Activated naive CD4-positive, alpha-beta T cell treated with anti-CD3 and anti-CD28 coated beads for 36 hours (primary cell): ENCODE data around the gene TEAD1. TPM values are rescaled to one million over a fixed set of nuclear protein-coding genes. Genes with fewer than 3 reads are reported as not detected.

Experiments used
- CTCF ChIA-PET: fragments of 350-600 bp; sonication (Branson Sonifier 250); formaldehyde crosslinking; loops from one replicate; lab custom pipeline; 2021; ENCODE audit warnings: antibody characterized with exemption; lab: Charles Lee
- DNase-seq: peaks from one replicate; pipeline ENCODE4 v3.0.0-alpha.2; 2020
- H3K27ac Mint-ChIP-seq: one replicate; pipeline ENCODE4 v1.8.0; 2021; ENCODE audit warnings: mild to moderate bottlenecking, mixed read lengths
- H3K27me3 Mint-ChIP-seq: one replicate; pipeline ENCODE4 v1.8.0; 2021; ENCODE audit warnings: low read depth, mixed read lengths
- H3K36me3 Mint-ChIP-seq: one replicate; pipeline ENCODE4 v1.8.0; 2021; ENCODE audit warnings: low read depth, mixed read lengths
- H3K4me1 Mint-ChIP-seq: one replicate; pipeline ENCODE4 v1.8.0; 2021; ENCODE audit warnings: low read depth, mixed read lengths
- H3K4me3 Mint-ChIP-seq: one replicate; pipeline ENCODE4 v1.8.0; 2021; ENCODE audit warnings: mild to moderate bottlenecking, moderate library complexity, mixed read lengths
- H3K9me3 Mint-ChIP-seq: one replicate; pipeline ENCODE4 v1.8.0; 2021; ENCODE audit warnings: mixed read lengths
- intact Hi-C: fragments of 100-400 bp; cut with micrococcal nuclease; formaldehyde crosslinking; loops from one replicate; pipeline ENCODE4 v1.15.1; 2023
- total RNA-seq, 2 experiments: library from RNA; stranded (reverse); gene quantifications; one replicate each; pipeline ENCODE4 v1.2.3, GENCODE V29; 2021

TEAD1 gene
- total RNA-seq, 2 experiments from 2014 or later: 0.93 to 1.2 TPM

GRCh38 chr11:12735262-12735661 lies 61.0 kb downstream of the TEAD1 start:
- CTCF ChIA-PET: no interaction called here
- Mint-ChIP-seq H3K27ac (no peak overlapping the region), H3K4me1 (no peaks in the 10 kb centered on the region), H3K36me3 (no peaks in the 10 kb centered on the region), H3K4me3 (no peak overlapping the region), H3K9me3 (peaks cover 2% of the 10 kb centered on the region), H3K27me3 (peaks cover 15% of the 10 kb centered on the region)
- DNase-seq: no peak
- intact Hi-C loops: no loop called here

DNA sequence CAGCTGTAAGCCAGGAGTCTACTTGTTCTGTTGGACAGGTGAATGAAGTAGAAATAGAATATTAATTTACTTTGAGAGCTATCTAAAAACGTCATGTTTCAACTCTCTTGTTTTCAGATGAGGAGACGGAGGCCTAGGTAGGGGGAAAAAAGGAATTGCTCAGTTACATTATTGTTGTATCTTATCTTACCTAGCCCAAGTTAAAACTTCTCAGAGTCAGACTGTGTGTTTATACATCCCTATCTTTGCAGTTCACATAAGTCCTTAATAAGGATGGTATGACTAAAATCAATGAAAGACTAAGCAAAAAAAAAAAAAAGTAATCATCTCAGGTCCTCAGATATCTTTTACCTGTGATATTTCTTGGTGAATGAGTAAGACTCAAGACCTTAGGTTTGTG lies 62.8 kb downstream of the TEAD1 start:
- CTCF ChIA-PET: interaction anchor here (0.9 kb wide), 1 partner anchor 137 kb away, joined by 3 read pairs; no protein-coding TSS in a partner anchor
- no peaks in the 10 kb centered on the region for H3K36me3 Mint-ChIP-seq
- no peak for DNase-seq
- H3K9me3 Mint-ChIP-seq: peaks cover 6% of the 10 kb centered on the region
- H3K27me3 Mint-ChIP-seq: peaks cover 15% of the 10 kb centered on the region
- no peaks in the 10 kb centered on the region for H3K4me1 Mint-ChIP-seq
- H3K27ac Mint-ChIP-seq: no peak overlapping the region
- intact Hi-C loops: no loop called here
- no peak overlapping the region for H3K4me3 Mint-ChIP-seq

GRCh38 chr11:12741671-12742216 lies 67.5 kb downstream of the TEAD1 start:
- H3K9me3 Mint-ChIP-seq: peaks cover 6% of the 10 kb centered on the region
- no peak overlapping the region for H3K27ac Mint-ChIP-seq
- no peaks in the 10 kb centered on the region for H3K4me1 Mint-ChIP-seq
- CTCF ChIA-PET: interaction anchor here (0.6 kb wide), 1 partner anchor 220 kb away, joined by 6 read pairs; no protein-coding TSS in a partner anchor
- intact Hi-C loops: no loop called here
- DNase-seq: no peak
- peaks cover 12% of the 10 kb centered on the region for H3K27me3 Mint-ChIP-seq
- no peaks in the 10 kb centered on the region for H3K36me3 Mint-ChIP-seq
- H3K4me3 Mint-ChIP-seq: no peak overlapping the region

- peaks cover 19% of the 10 kb centered on the region for H3K27me3 Mint-ChIP-seq
- H3K36me3 Mint-ChIP-seq: no peaks in the 10 kb centered on the region
- CTCF ChIA-PET: no interaction called here
- intact Hi-C loops: no loop called here
- peaks cover 6% of the 10 kb centered on the region for H3K9me3 Mint-ChIP-seq
- no peaks in the 10 kb centered on the region for H3K4me1 Mint-ChIP-seq
- no peak overlapping the region for H3K27ac Mint-ChIP-seq
- DNase-seq: no peak
- H3K4me3 Mint-ChIP-seq: no peak overlapping the region
Measured at GRCh38 chr11:12743834-12744449, 69.7 kb downstream of the TEAD1 start.

- peaks cover 11% of the 10 kb centered on the region for H3K27me3 Mint-ChIP-seq
- peaks cover 6% of the 10 kb centered on the region for H3K9me3 Mint-ChIP-seq
- CTCF ChIA-PET: interaction anchor here (0.6 kb wide), 1 partner anchor 88 kb away, joined by 4 read pairs; no protein-coding TSS in a partner anchor
- DNase-seq: no peak
- no peak overlapping the region for H3K4me3 Mint-ChIP-seq
- no peak overlapping the region for H3K27ac Mint-ChIP-seq
- no peaks in the 10 kb centered on the region for H3K4me1 Mint-ChIP-seq
- intact Hi-C loops: no loop called here
- H3K36me3 Mint-ChIP-seq: no peaks in the 10 kb centered on the region
Measured at GRCh38 chr11:12744826-12745502, 70.7 kb downstream of the TEAD1 start.

DNA sequence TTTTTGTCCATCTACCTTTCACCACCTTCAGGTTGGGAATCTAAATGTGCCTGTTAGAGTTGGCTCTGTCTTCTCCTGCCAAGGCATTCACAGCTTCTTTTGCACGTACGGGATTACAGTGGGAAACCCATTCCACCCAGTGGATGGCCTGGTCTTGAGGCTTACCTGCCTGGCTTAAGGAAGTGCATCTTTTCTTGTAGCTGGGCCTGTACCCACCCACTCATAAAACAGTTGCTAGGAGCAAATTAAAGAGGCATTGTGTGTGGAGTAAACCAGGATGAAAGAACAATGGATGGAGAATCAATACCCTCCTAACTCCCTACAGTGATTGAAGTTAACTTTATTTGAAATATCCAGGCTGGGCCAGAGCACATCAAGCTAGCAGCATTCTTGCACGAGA lies 71.6 kb downstream of the TEAD1 start:
- Mint-ChIP-seq H3K27ac (no peak overlapping the region), H3K27me3 (peaks cover 11% of the 10 kb centered on the region), H3K4me1 (no peaks in the 10 kb centered on the region), H3K9me3 (no peaks in the 10 kb centered on the region), H3K36me3 (no peaks in the 10 kb centered on the region), H3K4me3 (no peak overlapping the region)
- intact Hi-C loops: no loop called here
- CTCF ChIA-PET: no interaction called here
- DNase-seq: no peak

DNA sequence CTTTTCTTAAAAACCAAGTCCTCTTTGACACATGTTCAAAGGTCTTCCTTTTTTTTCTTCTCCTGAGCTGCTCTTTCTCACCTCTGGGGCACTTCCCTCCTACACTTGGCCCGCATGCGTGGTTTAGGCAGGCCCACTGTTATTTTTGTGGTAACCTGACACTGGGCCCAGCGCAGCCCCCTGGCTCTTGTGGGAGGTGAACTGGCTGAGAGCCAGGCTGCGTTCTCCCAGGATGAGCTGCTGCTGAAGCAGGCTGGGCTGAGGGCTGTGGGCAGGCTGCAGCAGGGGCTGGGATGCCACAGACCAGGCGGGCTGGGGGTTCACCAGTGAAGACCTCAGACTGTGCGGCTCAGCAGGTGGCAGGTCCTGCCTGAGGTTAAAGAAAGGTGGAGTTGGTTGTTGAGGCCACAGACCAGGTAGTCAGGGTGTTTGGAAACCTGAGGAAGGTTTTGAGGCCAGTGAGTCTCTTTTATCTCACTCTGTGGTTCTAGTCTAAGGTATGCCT lies 72.4 kb downstream of the TEAD1 start:
- H3K9me3 Mint-ChIP-seq: no peaks in the 10 kb centered on the region
- no peaks in the 10 kb centered on the region for H3K4me1 Mint-ChIP-seq
- no peaks in the 10 kb centered on the region for H3K36me3 Mint-ChIP-seq
- H3K27ac Mint-ChIP-seq: no peak overlapping the region
- DNase-seq: no peak
- CTCF ChIA-PET: interaction anchor here (0.7 kb wide), 1 partner anchor 50 kb away, joined by 5 read pairs; no protein-coding TSS in a partner anchor
- no peak overlapping the region for H3K4me3 Mint-ChIP-seq
- intact Hi-C loops: no loop called here
- peaks cover 9% of the 10 kb centered on the region for H3K27me3 Mint-ChIP-seq

DNA sequence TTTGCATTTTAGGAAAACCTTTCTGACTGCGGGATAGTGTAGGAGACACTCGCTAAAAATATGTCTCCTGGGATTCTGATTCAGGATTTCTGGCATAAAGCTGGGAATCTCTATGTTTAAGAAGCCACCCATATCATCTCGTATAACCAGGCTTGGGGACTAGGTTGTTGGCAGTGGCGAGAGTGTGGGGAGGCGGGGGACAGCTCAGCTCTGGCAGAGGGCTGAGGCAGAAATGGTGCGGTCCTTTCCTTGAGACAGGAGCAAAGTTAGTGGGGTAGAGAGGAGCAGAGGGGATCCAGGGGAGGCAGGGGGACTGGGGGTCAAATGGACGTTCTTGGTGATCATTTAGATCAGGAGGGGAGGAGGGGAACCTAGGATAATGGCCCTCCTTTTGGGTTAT lies 74.3 kb downstream of the TEAD1 start:
- peaks cover 9% of the 10 kb centered on the region for H3K27me3 Mint-ChIP-seq
- CTCF ChIA-PET: no interaction called here
- DNase-seq: no peak
- no peak overlapping the region for H3K4me3 Mint-ChIP-seq
- no peak overlapping the region for H3K27ac Mint-ChIP-seq
- H3K4me1 Mint-ChIP-seq: no peaks in the 10 kb centered on the region
- H3K36me3 Mint-ChIP-seq: no peaks in the 10 kb centered on the region
- H3K9me3 Mint-ChIP-seq: no peaks in the 10 kb centered on the region
- intact Hi-C loops: no loop called here

GRCh38 chr11:12749442-12749841 lies 75.2 kb downstream of the TEAD1 start:
- intact Hi-C loops: no loop called here
- H3K27ac Mint-ChIP-seq: no peak overlapping the region
- no peak overlapping the region for H3K4me3 Mint-ChIP-seq
- DNase-seq: no peak
- no peaks in the 10 kb centered on the region for H3K9me3 Mint-ChIP-seq
- no peaks in the 10 kb centered on the region for H3K4me1 Mint-ChIP-seq
- H3K36me3 Mint-ChIP-seq: no peaks in the 10 kb centered on the region
- peaks cover 9% of the 10 kb centered on the region for H3K27me3 Mint-ChIP-seq
- CTCF ChIA-PET: no interaction called here

DNA sequence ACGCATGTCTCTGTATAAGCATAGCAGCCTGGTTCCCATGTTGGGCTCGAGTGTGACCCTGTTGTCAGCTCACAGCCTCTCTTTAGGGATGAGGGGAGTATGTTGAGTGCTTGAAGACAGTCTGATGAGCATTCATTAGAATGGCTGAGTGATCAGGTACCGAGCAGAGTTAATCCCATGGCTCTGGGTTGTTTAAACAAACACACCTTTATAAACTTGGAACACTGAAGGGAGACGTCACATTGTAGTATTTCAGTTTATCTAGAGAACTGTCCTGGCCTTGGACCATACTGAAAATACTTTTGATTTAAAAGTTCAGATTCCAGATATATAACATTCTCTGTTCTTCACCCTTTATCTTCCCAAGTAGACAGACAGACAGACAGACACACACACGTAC lies 76.0 kb downstream of the TEAD1 start:
- intact Hi-C loops: loop anchor here (5.0 kb wide), 1 partner anchor 1453 kb away; no protein-coding TSS in a partner anchor
- Mint-ChIP-seq H3K27ac (no peak overlapping the region), H3K9me3 (no peaks in the 10 kb centered on the region), H3K27me3 (peaks cover 9% of the 10 kb centered on the region), H3K4me1 (no peaks in the 10 kb centered on the region), H3K36me3 (no peaks in the 10 kb centered on the region), H3K4me3 (no peak overlapping the region)
- CTCF ChIA-PET: no interaction called here
- DNase-seq: no peak

DNA sequence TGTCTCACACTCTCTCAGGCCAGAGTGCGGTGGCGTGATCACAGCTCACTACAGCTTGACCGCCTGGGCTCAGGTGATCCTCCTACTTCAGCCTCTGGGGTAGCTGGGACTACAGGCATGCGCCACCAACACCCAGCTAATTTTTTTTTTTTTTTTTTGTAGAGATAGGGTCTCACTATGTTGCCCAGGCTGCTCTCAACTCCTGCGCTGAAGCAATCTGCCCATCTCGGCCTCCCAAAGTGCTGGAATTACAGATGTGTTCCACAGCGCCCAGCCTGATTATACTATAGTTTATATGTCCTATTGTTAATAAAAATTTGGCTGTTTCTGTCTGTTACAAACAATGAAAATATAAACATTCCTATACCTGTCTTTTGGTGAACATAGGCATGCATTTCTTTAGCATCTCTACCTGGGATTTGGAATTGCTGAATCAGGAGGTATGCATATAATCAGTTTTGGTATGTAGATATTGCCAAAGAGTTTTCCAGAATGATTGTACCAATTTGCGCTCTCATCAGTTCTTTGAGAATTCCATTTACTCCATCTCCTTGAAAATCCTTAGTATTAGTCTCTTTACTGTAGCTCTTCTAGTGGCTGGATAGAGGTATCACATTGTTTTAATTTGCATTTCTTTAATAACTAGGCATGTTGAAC lies 78.8 kb downstream of the TEAD1 start:
- Mint-ChIP-seq H3K27me3 (peaks cover 9% of the 10 kb centered on the region), H3K4me1 (no peaks in the 10 kb centered on the region), H3K4me3 (no peak overlapping the region), H3K9me3 (no peaks in the 10 kb centered on the region), H3K36me3 (no peaks in the 10 kb centered on the region), H3K27ac (no peak overlapping the region)
- CTCF ChIA-PET: interaction anchor here (0.6 to 1.5 kb wide), 2 partner anchors 169 to 422 kb away, joined by 3 to 6 read pairs; no protein-coding TSS in a partner anchor
- DNase-seq: no peak
- intact Hi-C loops: loop anchor here (5.0 kb wide), 1 partner anchor 1456 kb away; no protein-coding TSS in a partner anchor

- no peak overlapping the region for H3K4me3 Mint-ChIP-seq
- no peak for DNase-seq
- no peak overlapping the region for H3K27ac Mint-ChIP-seq
- H3K27me3 Mint-ChIP-seq: peaks cover under 1% of the 10 kb centered on the region
- no peaks in the 10 kb centered on the region for H3K9me3 Mint-ChIP-seq
- H3K4me1 Mint-ChIP-seq: no peaks in the 10 kb centered on the region
- intact Hi-C loops: loop anchor here (5.0 kb wide), 1 partner anchor 1457 kb away; no protein-coding TSS in a partner anchor
- CTCF ChIA-PET: interaction anchor here (1.5 kb wide), 1 partner anchor 423 kb away, joined by 3 read pairs; no protein-coding TSS in a partner anchor
- H3K36me3 Mint-ChIP-seq: no peaks in the 10 kb centered on the region
Measured at GRCh38 chr11:12754021-12754420, 79.8 kb downstream of the TEAD1 start.
